WTC11 (cell line): ENCODE results near the gene ACVR1B. TPM values are rescaled to one million over a fixed set of nuclear protein-coding genes. Genes with fewer than 3 reads are reported as not detected.

Experiments
- ATAC-seq: fragments of 200-7000 bp; cut with Tn5 transposase; 2 replicates; pipeline ENCODE4 v1.10.0; 2021; ENCODE audit warnings: mild to moderate bottlenecking, moderate library complexity
- CTCF ChIA-PET: fragments of 300-600 bp; sonication (Branson Sonifier 250); formaldehyde crosslinking; loops from one replicate; lab custom pipeline; 2021; ENCODE audit warnings: antibody characterized with exemption; lab: Charles Lee
- POLR2A ChIA-PET: fragments of 350-600 bp; sonication (Branson Sonifier 250); formaldehyde crosslinking; loops from one replicate; lab custom pipeline; 2021; ENCODE audit warnings: antibody characterized with exemption; lab: Charles Lee
- DNase-seq: peaks from one replicate; pipeline ENCODE4 v3.0.0; 2021; ENCODE audit warnings: low spot score
- H3K27ac Mint-ChIP-seq: 2 replicates; pipeline ENCODE4 v1.8.0; 2021; ENCODE audit warnings: mixed read lengths
- H3K27me3 Mint-ChIP-seq: 2 replicates; pipeline ENCODE4 v1.8.0; 2021; ENCODE audit warnings: low read depth, mild to moderate bottlenecking, moderate library complexity, mixed read lengths
- H3K36me3 Mint-ChIP-seq: 2 replicates; pipeline ENCODE4 v1.8.0; 2021; ENCODE audit warnings: mixed read lengths
- H3K4me1 Mint-ChIP-seq: 2 replicates; pipeline ENCODE4 v1.8.0; 2022; ENCODE audit warnings: mixed read lengths
- H3K4me3 Mint-ChIP-seq: 2 replicates; pipeline ENCODE4 v1.8.0; 2021; ENCODE audit warnings: mild to moderate bottlenecking, moderate library complexity, mixed read lengths
- H3K9me3 Mint-ChIP-seq: 2 replicates; pipeline ENCODE4 v1.8.0; 2021; ENCODE audit warnings: mixed read lengths
- ARID4B ChIP-seq: sonication (generic); formaldehyde crosslinking; IDR thresholded peaks from 2 replicates; pipeline ENCODE4 v1.8.0; 2023; ENCODE audit warnings: missing genetic modification reagents, mild to moderate bottlenecking, borderline replicate concordance
- HMGA2 ChIP-seq: fragments of 250-450 bp; sonication (Bioruptor Pico); IDR thresholded peaks from 2 replicates; pipeline ENCODE4 v1.4.0; 2021; ENCODE audit warnings: mild to moderate bottlenecking, moderate library complexity
- JAZF1 ChIP-seq: fragments of 250-450 bp; sonication (Bioruptor Pico); IDR thresholded peaks from 2 replicates; pipeline ENCODE4 v1.9.0; 2021; ENCODE audit warnings: moderate library complexity, mild to moderate bottlenecking, inconsistent platforms
- RELA ChIP-seq: sonication (generic); formaldehyde crosslinking; IDR thresholded peaks from 2 replicates; pipeline ENCODE4 v1.8.1; 2022; ENCODE audit warnings: missing genetic modification reagents, mild to moderate bottlenecking, borderline replicate concordance
- USF1 ChIP-seq: sonication (generic); formaldehyde crosslinking; IDR thresholded peaks from 2 replicates; pipeline ENCODE4 v1.8.0; 2022; ENCODE audit warnings: mild to moderate bottlenecking, missing genetic modification reagents
- ZBTB43 ChIP-seq: sonication (generic); formaldehyde crosslinking; IDR thresholded peaks from 2 replicates; pipeline ENCODE4 v1.8.1; 2023; ENCODE audit warnings: mild to moderate bottlenecking, missing genetic modification reagents
- ZMAT4 ChIP-seq: fragments of 250-450 bp; sonication (Bioruptor Pico); IDR thresholded peaks from 2 replicates; pipeline ENCODE4 v1.9.0; 2021; ENCODE audit warnings: mild to moderate bottlenecking
- ZNF281 ChIP-seq: sonication (generic); formaldehyde crosslinking; IDR thresholded peaks from 2 replicates; pipeline ENCODE4 v1.8.0; 2023; ENCODE audit warnings: mild to moderate bottlenecking, missing genetic modification reagents
- ZNF317 ChIP-seq: sonication (generic); formaldehyde crosslinking; IDR thresholded peaks from 2 replicates; pipeline ENCODE4 v1.8.1; 2023; ENCODE audit warnings: low read depth, mild to moderate bottlenecking, moderate library complexity, missing genetic modification reagents, borderline replicate concordance
- ZNF416 ChIP-seq: fragments of 250-450 bp; sonication (Bioruptor Pico); IDR thresholded peaks from 2 replicates; pipeline ENCODE4 v1.9.0; 2021; ENCODE audit warnings: mild to moderate bottlenecking, inconsistent platforms
- ZNF532 ChIP-seq: fragments of 250-450 bp; sonication (Bioruptor Pico); IDR thresholded peaks from 2 replicates; pipeline ENCODE4 v1.9.0; 2021; ENCODE audit warnings: mild to moderate bottlenecking, borderline replicate concordance
- ZSCAN18 ChIP-seq: fragments of 250-450 bp; sonication (Bioruptor Pico); IDR thresholded peaks from 2 replicates; pipeline ENCODE4 v2.1.2; 2022; ENCODE audit warnings: mild to moderate bottlenecking, moderate library complexity
- total RNA-seq: library from RNA; stranded (reverse); gene quantifications from 3 replicates; pipeline ENCODE4 v1.2.3, GENCODE V29; 2021

Gene ACVR1B
- total RNA-seq, 1 experiment from 2014 or later, result 24.1 TPM

- peaks cover 6% of the 10 kb centered on the region; the same call in 1 of the 2 replicates for H3K27me3 Mint-ChIP-seq
- no peak overlapping the region for H3K27ac Mint-ChIP-seq
- no peak overlapping the region for H3K4me3 Mint-ChIP-seq
- ChIA-PET POLR2A (no interaction called here), CTCF (interaction anchor here (0.6 to 2.9 kb wide), 4 partner anchors 9 to 140 kb away, joined by 3 to 11 read pairs (median 4); no protein-coding TSS in a partner anchor)
- H3K36me3 Mint-ChIP-seq, result no peaks in the 10 kb centered on the region
- TF ChIP-seq RELA (CRISPR knock-in tag) (no peak), ZNF416 (CRISPR knock-in tag) (no peak), USF1 (no peak), ZNF317 (CRISPR knock-in tag) (no peak), ZNF532 (CRISPR knock-in tag) (no peak), ZBTB43 (CRISPR knock-in tag) (no peak), ZSCAN18 (CRISPR knock-in tag) (no peak), ARID4B (CRISPR knock-in tag) (no peak)
- DNase-seq, result no peak
- no peak for ATAC-seq
- H3K4me1 Mint-ChIP-seq, result no peaks in the 10 kb centered on the region
- peaks cover 5% of the 10 kb centered on the region; the same call in 1 of the 2 replicates for H3K9me3 Mint-ChIP-seq
Measured at GRCh38 chr12:51932218-51933076, 19.1 kb upstream of the ACVR1B start.

GRCh38 chr12:51934080-51934479, 17.4 kb upstream of the ACVR1B start:
- Mint-ChIP-seq H3K36me3 (no peaks in the 10 kb centered on the region), H3K9me3 (peaks cover 5% of the 10 kb centered on the region; the same call in 1 of the 2 replicates), H3K4me3 (no peak overlapping the region), H3K27me3 (peaks cover 6% of the 10 kb centered on the region; the same call in 1 of the 2 replicates), H3K27ac (no peak overlapping the region), H3K4me1 (no peaks in the 10 kb centered on the region)
- no peak for ATAC-seq
- ChIA-PET CTCF (interaction anchor here (1.2 to 3.2 kb wide), 3 partner anchors 11 to 59 kb away, joined by 5 to 13 read pairs (median 11); no protein-coding TSS in a partner anchor), POLR2A (no interaction called here)
- DNase-seq, result no peak
- no peak for TF ChIP-seq ZMAT4 (CRISPR knock-in tag)
- no peak for TF ChIP-seq JAZF1 (CRISPR knock-in tag)
- no peak for TF ChIP-seq HMGA2 (CRISPR knock-in tag)
- no peak for TF ChIP-seq ZNF281 (CRISPR knock-in tag)
- TF ChIP-seq, all 79 proteins: peak for 0
